Measurements from ENCODE around the gene SRSF3.

- TF ChIP-seq GATA2 (IDR thresholded peaks at IDR 0.05; ENCODE audit: low read depth, low read length) (no peak), GATA3 (IDR thresholded peaks at IDR 0.05; ENCODE audit: low read depth, low read length) (no peak)
Measured at GRCh38 chr6:36546920-36547645, 47.1 kb upstream of the SRSF3 start, which contains the start of gene STK38.

All from SH-SY5Y (cell line).